ENCODE data around the gene GOLGA1.
A peak's percentile ranks its signal among the peaks of the same experiment; 100 is the strongest.

Gene GOLGA1

GRCh38 chr9:124884376-124884775, 56.5 kb downstream of the GOLGA1 start:
- Histone ChIP-seq H3K4me3 (ENCODE audit: extremely low read depth, insufficient read depth, low read length, poor library complexity, severe bottlenecking) (no peak overlapping the region), H3K9me3 (ENCODE audit: control insufficient read depth, low read length) (no peaks in the 10 kb centered on the region), H3K4me1 (ENCODE audit: control insufficient read depth, insufficient read depth, low read length, poor library complexity, severe bottlenecking) (no peaks in the 10 kb centered on the region), H3K36me3 (ENCODE audit: control insufficient read depth, insufficient read depth, low read length) (peaks cover 35% of the 10 kb centered on the region), H3K27ac (ENCODE audit: low read depth, low read length, severe bottlenecking) (no peak overlapping the region)
- 67 to 76% methylated on average over 2 to 4 of the region's 4 CpGs for WGBS, 2 experiments (ENCODE audit: insufficient coverage in 2 of 2)

- H3K36me3 ChIP-seq (ENCODE audit: control insufficient read depth, insufficient read depth, low read length), result peaks cover 41% of the 10 kb centered on the region
- 72 to 76% methylated on average over 13 of the region's 13 CpGs for WGBS, 2 experiments (ENCODE audit: insufficient coverage in 2 of 2)
- H3K27ac ChIP-seq (ENCODE audit: low read depth, low read length, severe bottlenecking), result no peak overlapping the region
- no peak overlapping the region for H3K4me3 ChIP-seq (ENCODE audit: extremely low read depth, insufficient read depth, low read length, poor library complexity, severe bottlenecking)
- H3K4me1 ChIP-seq (ENCODE audit: control insufficient read depth, insufficient read depth, low read length, poor library complexity, severe bottlenecking), result no peaks in the 10 kb centered on the region
- H3K9me3 ChIP-seq (ENCODE audit: control insufficient read depth, low read length), result no peaks in the 10 kb centered on the region
These were observed 58.7 kb downstream of the GOLGA1 start for GRCh38 chr9:124882231-124882630.

- no peaks in the 10 kb centered on the region for H3K4me1 ChIP-seq (ENCODE audit: control insufficient read depth, insufficient read depth, low read length, poor library complexity, severe bottlenecking)
- no peak overlapping the region for H3K27ac ChIP-seq (ENCODE audit: low read depth, low read length, severe bottlenecking)
- H3K36me3 ChIP-seq (ENCODE audit: control insufficient read depth, insufficient read depth, low read length), result peaks cover 51% of the 10 kb centered on the region
- WGBS, 2 experiments (ENCODE audit: insufficient coverage in 2 of 2), result 94% methylated on average over 12 to 13 of the region's 16 CpGs
- no peak overlapping the region for H3K4me3 ChIP-seq (ENCODE audit: extremely low read depth, insufficient read depth, low read length, poor library complexity, severe bottlenecking)
- no peaks in the 10 kb centered on the region for H3K9me3 ChIP-seq (ENCODE audit: control insufficient read depth, low read length)
These were observed 59.6 kb downstream of the GOLGA1 start for GRCh38 chr9:124881138-124881743.

- Histone ChIP-seq H3K9me3 (ENCODE audit: control insufficient read depth, low read length) (no peaks in the 10 kb centered on the region), H3K36me3 (ENCODE audit: control insufficient read depth, insufficient read depth, low read length) (peaks cover 58% of the 10 kb centered on the region), H3K4me3 (ENCODE audit: extremely low read depth, insufficient read depth, low read length, poor library complexity, severe bottlenecking) (no peak overlapping the region), H3K4me1 (ENCODE audit: control insufficient read depth, insufficient read depth, low read length, poor library complexity, severe bottlenecking) (no peaks in the 10 kb centered on the region), H3K27ac (ENCODE audit: low read depth, low read length, severe bottlenecking) (no peak overlapping the region)
- WGBS, 2 experiments (ENCODE audit: insufficient coverage in 2 of 2), result 36 to 41% methylated on average over 7 to 9 of the region's 9 CpGs
These were observed 60.4 kb downstream of the GOLGA1 start for GRCh38 chr9:124880501-124880900.

GRCh38 chr9:124879226-124879625, 61.7 kb downstream of the GOLGA1 start:
- H3K4me1 ChIP-seq (ENCODE audit: control insufficient read depth, insufficient read depth, low read length, poor library complexity, severe bottlenecking), result no peaks in the 10 kb centered on the region
- H3K27ac ChIP-seq (ENCODE audit: low read depth, low read length, severe bottlenecking), result no peak overlapping the region
- H3K4me3 ChIP-seq (ENCODE audit: extremely low read depth, insufficient read depth, low read length, poor library complexity, severe bottlenecking), result no peak overlapping the region
- H3K36me3 ChIP-seq (ENCODE audit: control insufficient read depth, insufficient read depth, low read length), result peaks cover 71% of the 10 kb centered on the region
- H3K9me3 ChIP-seq (ENCODE audit: control insufficient read depth, low read length), result no peaks in the 10 kb centered on the region
- 88 to 92% methylated on average over 10 of the region's 10 CpGs for WGBS, 2 experiments (ENCODE audit: insufficient coverage in 2 of 2)

- H3K4me1 ChIP-seq (ENCODE audit: control insufficient read depth, insufficient read depth, low read length, poor library complexity, severe bottlenecking), result no peaks in the 10 kb centered on the region
- peaks cover 76% of the 10 kb centered on the region for H3K36me3 ChIP-seq (ENCODE audit: control insufficient read depth, insufficient read depth, low read length)
- no peak overlapping the region for H3K4me3 ChIP-seq (ENCODE audit: extremely low read depth, insufficient read depth, low read length, poor library complexity, severe bottlenecking)
- 83 to 89% methylated on average over 6 of the region's 6 CpGs for WGBS, 2 experiments (ENCODE audit: insufficient coverage in 2 of 2)
- H3K27ac ChIP-seq (ENCODE audit: low read depth, low read length, severe bottlenecking), result peak overlapping the region; percentile 29
- no peaks in the 10 kb centered on the region for H3K9me3 ChIP-seq (ENCODE audit: control insufficient read depth, low read length)
These were observed 62.4 kb downstream of the GOLGA1 start for GRCh38 chr9:124878518-124878917.

- Histone ChIP-seq H3K36me3 (ENCODE audit: control insufficient read depth, insufficient read depth, low read length) (peaks cover 80% of the 10 kb centered on the region), H3K27ac (ENCODE audit: low read depth, low read length, severe bottlenecking) (no peak overlapping the region), H3K9me3 (ENCODE audit: control insufficient read depth, low read length) (no peaks in the 10 kb centered on the region), H3K4me3 (ENCODE audit: extremely low read depth, insufficient read depth, low read length, poor library complexity, severe bottlenecking) (no peak overlapping the region), H3K4me1 (ENCODE audit: control insufficient read depth, insufficient read depth, low read length, poor library complexity, severe bottlenecking) (no peaks in the 10 kb centered on the region)
- WGBS, 2 experiments (ENCODE audit: insufficient coverage in 2 of 2), result no CpG with 5 or more reads among the region's 1 CpG
These were observed 62.9 kb downstream of the GOLGA1 start for GRCh38 chr9:124878021-124878420.

- H3K4me3 ChIP-seq (ENCODE audit: extremely low read depth, insufficient read depth, low read length, poor library complexity, severe bottlenecking), result no peak overlapping the region
- H3K9me3 ChIP-seq (ENCODE audit: control insufficient read depth, low read length), result no peaks in the 10 kb centered on the region
- H3K4me1 ChIP-seq (ENCODE audit: control insufficient read depth, insufficient read depth, low read length, poor library complexity, severe bottlenecking), result peaks cover 3% of the 10 kb centered on the region
- H3K36me3 ChIP-seq (ENCODE audit: control insufficient read depth, insufficient read depth, low read length), result peaks cover 83% of the 10 kb centered on the region
- H3K27ac ChIP-seq (ENCODE audit: low read depth, low read length, severe bottlenecking), result no peak overlapping the region
- WGBS, 2 experiments (ENCODE audit: insufficient coverage in 2 of 2), result 89 to 97% methylated on average over 10 of the region's 14 CpGs
These were observed 63.7 kb downstream of the GOLGA1 start for GRCh38 chr9:124877021-124877782.

- Histone ChIP-seq H3K36me3 (ENCODE audit: control insufficient read depth, insufficient read depth, low read length) (peaks cover 92% of the 10 kb centered on the region), H3K9me3 (ENCODE audit: control insufficient read depth, low read length) (no peaks in the 10 kb centered on the region), H3K4me3 (ENCODE audit: extremely low read depth, insufficient read depth, low read length, poor library complexity, severe bottlenecking) (no peak overlapping the region), H3K4me1 (ENCODE audit: control insufficient read depth, insufficient read depth, low read length, poor library complexity, severe bottlenecking) (peaks cover 11% of the 10 kb centered on the region), H3K27ac (ENCODE audit: low read depth, low read length, severe bottlenecking) (no peak overlapping the region)
- WGBS, 2 experiments (ENCODE audit: insufficient coverage in 2 of 2), result 83 to 94% methylated on average over 3 to 4 of the region's 6 CpGs
These were observed 65.4 kb downstream of the GOLGA1 start for GRCh38 chr9:124875501-124875900.

GRCh38 chr9:124873664-124874063, 67.2 kb downstream of the GOLGA1 start:
- Histone ChIP-seq H3K36me3 (ENCODE audit: control insufficient read depth, insufficient read depth, low read length) (peaks cover 81% of the 10 kb centered on the region), H3K27ac (ENCODE audit: low read depth, low read length, severe bottlenecking) (no peak overlapping the region), H3K9me3 (ENCODE audit: control insufficient read depth, low read length) (no peaks in the 10 kb centered on the region), H3K4me1 (ENCODE audit: control insufficient read depth, insufficient read depth, low read length, poor library complexity, severe bottlenecking) (peaks cover 11% of the 10 kb centered on the region), H3K4me3 (ENCODE audit: extremely low read depth, insufficient read depth, low read length, poor library complexity, severe bottlenecking) (no peak overlapping the region)
- 90 to 93% methylated on average over 13 to 14 of the region's 14 CpGs for WGBS, 2 experiments (ENCODE audit: insufficient coverage in 2 of 2)

GRCh38 chr9:124871156-124871561, 69.7 kb downstream of the GOLGA1 start:
- peaks cover 56% of the 10 kb centered on the region for H3K36me3 ChIP-seq (ENCODE audit: control insufficient read depth, insufficient read depth, low read length)
- no peak overlapping the region for H3K27ac ChIP-seq (ENCODE audit: low read depth, low read length, severe bottlenecking)
- WGBS, 2 experiments (ENCODE audit: insufficient coverage in 2 of 2), result 88 to 91% methylated on average over 9 to 11 of the region's 11 CpGs
- H3K9me3 ChIP-seq (ENCODE audit: control insufficient read depth, low read length), result no peaks in the 10 kb centered on the region
- H3K4me3 ChIP-seq (ENCODE audit: extremely low read depth, insufficient read depth, low read length, poor library complexity, severe bottlenecking), result no peak overlapping the region
- H3K4me1 ChIP-seq (ENCODE audit: control insufficient read depth, insufficient read depth, low read length, poor library complexity, severe bottlenecking), result peaks cover 11% of the 10 kb centered on the region
